Prostate gland (tissue), 2 donors: ENCODE measurements around the gene TMEM119. TPM values are rescaled to one million over a fixed set of nuclear protein-coding genes. Genes with fewer than 3 reads are reported as not detected.
A peak's percentile ranks its signal among the peaks of the same experiment; 100 is the strongest.

ENCODE experiments used
- DNase-seq: peaks from one replicate; pipeline ENCODE4 v3.0.0-alpha.2; 2019; ENCODE audit warnings: low spot score
- H3K27ac ChIP-seq, 2 donors: fragments of 200-600 bp; sonication (generic); 2 replicates each; pipeline ENCODE4 v1.5.1; 2017 to 2019
- H3K27me3 ChIP-seq: fragments of 200-600 bp; sonication (generic); replicated peaks from 2 replicates; pipeline ENCODE4 v1.5.1; 2019; ENCODE audit not compliant: insufficient read depth
- H3K36me3 ChIP-seq, 2 donors: fragments of 200-600 bp; sonication (generic); 1 replicate in 1 of 2; 2 replicates in 1 of 2; pipeline versions ENCODE4 v1.5.1 to v1.8.1; 2017 to 2019
- H3K4me1 ChIP-seq: fragments of 200-600 bp; sonication (generic); replicated peaks from 2 replicates; pipeline ENCODE4 v1.5.1; 2019
- H3K4me3 ChIP-seq, 2 donors: fragments of 200-600 bp; sonication (generic); 2 replicates each; pipeline ENCODE4 v1.5.1; 2017 to 2019
- H3K9me3 ChIP-seq: fragments of 200-600 bp; sonication (generic); 2 replicates; pipeline ENCODE4 v1.5.1; 2017
- POLR2A ChIP-seq: fragments of 450-650 bp; IDR thresholded peaks from one replicate; pipeline ENCODE4 v1.6.1; 2016; ENCODE audit warnings: antibody characterized with exemption, mild to moderate bottlenecking
- POLR2AphosphoS5 ChIP-seq: sonication (generic); formaldehyde crosslinking; IDR thresholded peaks from one replicate; pipeline ENCODE4 v1.6.1; 2017; ENCODE audit warnings: antibody characterized with exemption
- WGBS: methylation state at CpG from one replicate; pipeline ENCODE4 v1.1.5; 2018; 5-methylcytosine and 5-hydroxymethylcytosine counted together
- intact Hi-C: fragments of 100-400 bp; cut with DNase I; formaldehyde crosslinking; loops from one replicate; pipeline ENCODE4 v1.14.2; 2022
- total RNA-seq, 2 donors: library from RNA; depleted of rRNA; stranded (reverse); fragments of >200 nt; gene quantifications; one replicate each; pipeline ENCODE4 v1.1.0, GENCODE V29; 2016
- TF ChIP-seq, protein P1 (sequence below), 4 experiments: fragments of 200-600 bp in 2 of 4; fragments of 450-650 bp in 2 of 4; sonication (generic) in 2 of 4; IDR thresholded peaks; 1 replicate in 3 of 4; 2 replicates in 1 of 4; pipeline ENCODE4 v1.5.1; 2016 to 2019; ENCODE audit warnings: antibody characterized with exemption in 4 of 4, mild to moderate bottlenecking in 2 of 4, moderate library complexity in 2 of 4

Gene TMEM119, protein sequence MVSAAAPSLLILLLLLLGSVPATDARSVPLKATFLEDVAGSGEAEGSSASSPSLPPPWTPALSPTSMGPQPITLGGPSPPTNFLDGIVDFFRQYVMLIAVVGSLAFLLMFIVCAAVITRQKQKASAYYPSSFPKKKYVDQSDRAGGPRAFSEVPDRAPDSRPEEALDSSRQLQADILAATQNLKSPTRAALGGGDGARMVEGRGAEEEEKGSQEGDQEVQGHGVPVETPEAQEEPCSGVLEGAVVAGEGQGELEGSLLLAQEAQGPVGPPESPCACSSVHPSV
- total RNA-seq: 10 to 100 TPM in 1 of 2 donors, 1 to 10 TPM in 1; 1.7 to 19.1 TPM

DNA sequence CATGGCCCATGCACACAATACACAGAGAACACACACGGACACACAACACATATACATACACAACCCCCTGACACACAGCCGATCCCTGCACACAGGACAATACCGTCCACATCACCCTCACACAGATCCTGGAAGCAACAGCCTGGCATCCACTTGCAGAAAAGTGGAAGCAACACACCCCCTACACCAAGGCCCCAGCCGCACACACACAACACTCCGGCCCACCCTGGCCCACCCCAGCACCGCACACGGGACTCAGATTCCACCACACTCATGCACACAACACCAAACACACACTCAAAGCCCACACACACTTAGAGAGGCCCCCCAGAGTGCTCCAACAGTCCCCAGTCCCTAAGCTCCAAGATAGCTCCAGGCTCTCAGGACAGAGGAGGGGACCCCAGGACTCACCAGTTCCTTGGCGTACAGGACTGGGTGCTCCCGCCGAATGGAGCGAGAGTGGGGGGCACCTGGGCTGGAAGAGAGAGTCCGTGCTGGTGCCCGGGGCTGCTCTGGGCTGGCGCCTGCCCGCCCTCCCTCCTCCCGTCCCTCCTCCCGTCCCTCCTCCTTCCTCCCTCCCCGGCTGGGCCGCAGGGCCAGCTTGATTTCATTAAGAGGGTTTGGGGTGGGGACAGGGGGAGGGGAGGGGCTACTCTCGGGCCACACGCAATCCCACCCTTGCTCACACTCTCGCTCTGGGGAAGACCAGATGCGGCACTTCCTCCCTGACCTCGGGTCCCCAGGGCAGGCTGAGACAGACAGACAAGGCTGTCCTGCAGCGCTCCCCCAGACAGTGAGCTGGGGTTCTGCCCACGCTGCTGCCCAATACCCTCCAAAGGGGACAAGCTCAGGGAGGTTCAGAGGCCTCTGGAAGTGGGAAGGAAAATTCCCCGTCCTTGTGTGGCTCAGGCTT lies at the start of gene TMEM119:
Gene TMEM119 (minus strand): TSS at position 526 of the 913 bp plus-strand sequence. CDS start 5,701 bp downstream, outside the sequence.
- Histone ChIP-seq H3K27me3 (no peaks in the 10 kb centered on the region), H3K9me3 (no peaks in the 10 kb centered on the region), H3K36me3 (no peaks in the 10 kb centered on the region), H3K27ac (peak within 1 kb of the TSS in 1 of 2 donors; percentile 5), H3K4me3 (peak within 1 kb of the TSS in 1 of 2 donors; percentile 3), H3K4me1 (no peaks in the 10 kb centered on the region)
- 33% methylated on average over 20 of the region's 27 CpGs for WGBS
- TF ChIP-seq POLR2AphosphoS5 (no peak), POLR2A (no peak)
- TF ChIP-seq, protein P1, sequence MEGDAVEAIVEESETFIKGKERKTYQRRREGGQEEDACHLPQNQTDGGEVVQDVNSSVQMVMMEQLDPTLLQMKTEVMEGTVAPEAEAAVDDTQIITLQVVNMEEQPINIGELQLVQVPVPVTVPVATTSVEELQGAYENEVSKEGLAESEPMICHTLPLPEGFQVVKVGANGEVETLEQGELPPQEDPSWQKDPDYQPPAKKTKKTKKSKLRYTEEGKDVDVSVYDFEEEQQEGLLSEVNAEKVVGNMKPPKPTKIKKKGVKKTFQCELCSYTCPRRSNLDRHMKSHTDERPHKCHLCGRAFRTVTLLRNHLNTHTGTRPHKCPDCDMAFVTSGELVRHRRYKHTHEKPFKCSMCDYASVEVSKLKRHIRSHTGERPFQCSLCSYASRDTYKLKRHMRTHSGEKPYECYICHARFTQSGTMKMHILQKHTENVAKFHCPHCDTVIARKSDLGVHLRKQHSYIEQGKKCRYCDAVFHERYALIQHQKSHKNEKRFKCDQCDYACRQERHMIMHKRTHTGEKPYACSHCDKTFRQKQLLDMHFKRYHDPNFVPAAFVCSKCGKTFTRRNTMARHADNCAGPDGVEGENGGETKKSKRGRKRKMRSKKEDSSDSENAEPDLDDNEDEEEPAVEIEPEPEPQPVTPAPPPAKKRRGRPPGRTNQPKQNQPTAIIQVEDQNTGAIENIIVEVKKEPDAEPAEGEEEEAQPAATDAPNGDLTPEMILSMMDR (IDR thresholded peaks at IDR 0.05): no peak
- intact Hi-C loops: no loop called here
- DNase-seq: no peak

DNA sequence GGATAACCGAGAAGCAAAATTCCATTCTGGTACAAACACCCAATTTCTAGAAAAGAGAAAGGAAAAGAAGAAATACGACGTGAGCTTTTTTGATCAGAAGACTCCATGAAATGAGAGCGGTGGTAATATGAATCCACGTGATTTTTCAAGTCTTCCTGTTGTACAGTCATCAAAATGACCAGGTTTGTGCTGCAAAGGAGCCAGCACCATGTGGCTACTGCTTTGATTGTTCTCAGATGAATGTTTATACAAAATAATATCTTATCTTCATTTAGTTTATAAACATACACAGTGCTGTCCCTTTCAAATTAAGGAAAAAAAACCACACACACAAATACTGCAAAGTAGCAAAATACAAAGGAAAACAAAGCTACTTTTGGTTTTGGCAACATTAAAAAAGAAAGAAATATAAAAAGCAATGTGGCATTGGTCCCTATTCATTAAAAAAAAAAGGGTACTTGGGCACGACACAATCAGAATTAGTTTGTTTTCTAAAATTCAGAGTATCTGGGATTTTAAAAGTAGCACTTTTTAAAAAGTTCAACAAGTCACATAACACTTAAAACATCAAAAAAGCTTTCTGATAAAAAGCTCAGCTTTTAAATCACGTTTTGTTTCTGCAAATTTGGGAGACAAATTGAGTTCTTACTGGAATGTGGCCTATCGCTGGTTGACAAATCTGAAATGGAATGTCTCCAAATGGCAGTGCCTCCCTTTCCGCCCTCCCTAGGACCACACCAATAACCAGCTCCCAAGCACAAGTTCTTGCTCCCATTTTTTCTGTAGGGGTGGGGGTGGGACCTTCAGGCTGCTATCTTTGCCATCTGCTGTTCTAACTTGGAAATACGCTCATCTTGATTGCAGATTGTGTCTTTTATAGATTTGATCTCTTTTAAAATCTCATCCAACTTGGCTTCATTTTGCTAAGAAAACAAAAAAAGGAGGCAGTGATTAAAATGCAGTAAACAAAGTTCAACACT lies 49.0 kb upstream of the TMEM119 start:
- no peaks in the 10 kb centered on the region for H3K27me3 ChIP-seq
- no peak overlapping the region for H3K27ac ChIP-seq
- no peak overlapping the region for H3K4me3 ChIP-seq
- TF ChIP-seq POLR2AphosphoS5: no peak
- no peak for TF ChIP-seq POLR2A
- TF ChIP-seq, protein P1 (IDR thresholded peaks at IDR 0.05): no peak
- H3K4me1 ChIP-seq: no peaks in the 10 kb centered on the region
- H3K9me3 ChIP-seq: no peaks in the 10 kb centered on the region
- no peaks in the 10 kb centered on the region for H3K36me3 ChIP-seq
- intact Hi-C loops: loop anchor here (10.0 kb wide), 1 partner anchor 448 kb away; the partner anchor contains the start of genes ALKBH2 and UNG
- WGBS: 47% methylated on average over 10 of the region's 10 CpGs
- no peak for DNase-seq

DNA sequence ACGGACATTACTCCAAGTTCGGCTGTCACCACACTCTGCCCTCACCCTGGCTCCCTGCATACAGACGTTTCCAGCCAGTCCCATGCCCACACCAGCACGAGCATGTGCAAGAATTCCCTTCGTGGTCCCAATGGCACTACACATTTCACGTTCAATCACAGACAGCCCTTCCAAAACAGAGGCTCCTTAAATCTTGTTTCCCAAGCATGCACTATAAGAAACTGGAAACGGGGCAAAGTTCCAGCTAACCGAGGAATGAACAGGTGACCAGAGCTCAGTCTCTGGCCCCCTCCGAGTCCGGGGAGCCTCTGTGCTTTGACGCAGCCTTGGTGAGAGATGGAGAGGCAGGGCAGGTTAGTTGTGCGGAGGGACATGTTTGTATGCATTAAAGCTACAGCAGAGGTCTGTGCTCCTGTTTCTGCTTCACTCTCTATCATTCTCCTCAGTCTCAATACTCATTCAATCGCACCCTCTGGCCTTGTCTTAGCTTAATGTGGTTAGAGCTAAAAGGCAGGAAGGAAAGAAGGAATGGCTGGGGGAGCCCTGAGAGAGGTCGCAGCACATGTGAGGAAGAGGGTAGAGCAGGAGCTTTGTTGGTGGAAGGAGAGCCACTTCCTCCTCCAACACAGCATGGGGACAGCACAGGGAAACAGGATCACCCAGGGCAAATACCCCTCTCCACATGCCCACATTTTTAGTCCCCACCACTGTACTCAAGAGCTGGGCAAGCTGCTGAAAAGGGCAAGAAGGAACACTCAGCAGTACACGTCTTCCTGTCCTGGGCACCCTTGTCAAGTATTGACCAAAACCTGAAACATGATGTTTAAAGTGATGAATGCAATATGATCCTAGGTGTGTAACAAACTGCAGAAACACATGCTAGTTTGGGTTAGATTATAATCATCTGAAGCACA lies 48.1 kb upstream of the TMEM119 start:
- no peaks in the 10 kb centered on the region for H3K9me3 ChIP-seq
- no peak for DNase-seq
- no peaks in the 10 kb centered on the region for H3K4me1 ChIP-seq
- H3K4me3 ChIP-seq: no peak overlapping the region
- H3K27me3 ChIP-seq: no peaks in the 10 kb centered on the region
- H3K36me3 ChIP-seq: no peaks in the 10 kb centered on the region
- 84% methylated on average over 15 of the region's 15 CpGs for WGBS
- H3K27ac ChIP-seq: no peak overlapping the region
- TF ChIP-seq POLR2AphosphoS5 (no peak), POLR2A (no peak)
- TF ChIP-seq, protein P1 (IDR thresholded peaks at IDR 0.05): no peak
- intact Hi-C loops: loop anchor here (10.0 kb wide), 1 partner anchor 449 kb away; the partner anchor contains the start of genes ALKBH2 and UNG

DNA sequence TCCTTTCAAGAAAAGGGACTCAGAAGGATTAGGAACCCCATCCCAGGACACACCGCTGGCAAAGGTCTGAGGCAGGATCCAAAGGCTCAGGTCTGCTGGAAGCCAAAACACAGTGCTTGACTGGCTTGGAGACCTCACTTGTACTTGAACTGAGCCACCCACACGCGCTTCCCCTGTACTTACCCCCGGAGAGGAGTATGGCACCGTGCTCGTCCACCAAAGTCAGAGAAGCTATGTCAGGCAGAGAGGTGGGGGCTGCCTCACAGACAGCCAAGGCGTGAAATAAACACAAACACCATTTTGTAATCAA lies 46.9 kb upstream of the TMEM119 start:
- DNase-seq: no peak
- Histone ChIP-seq H3K27me3 (no peaks in the 10 kb centered on the region), H3K27ac (no peak overlapping the region), H3K36me3 (no peaks in the 10 kb centered on the region), H3K4me1 (no peaks in the 10 kb centered on the region), H3K4me3 (no peak overlapping the region), H3K9me3 (no peaks in the 10 kb centered on the region)
- intact Hi-C loops: loop anchor here (10.0 kb wide), 1 partner anchor 450 kb away; the partner anchor contains the start of genes ALKBH2 and UNG
- TF ChIP-seq POLR2A (no peak), POLR2AphosphoS5 (no peak)
- TF ChIP-seq, protein P1 (IDR thresholded peaks at IDR 0.05): no peak
- 85% methylated on average over 7 of the region's 7 CpGs for WGBS
